IPS-NIHi7 (cell line): ENCODE data around the gene SSTR4.

Source experiments
- DNase-seq: peaks from one replicate; pipeline ENCODE4 v3.0.0; 2012; ENCODE audit warnings: mixed read lengths; ENCODE audit errors: extremely low spot score

SSTR4 gene

DNA sequence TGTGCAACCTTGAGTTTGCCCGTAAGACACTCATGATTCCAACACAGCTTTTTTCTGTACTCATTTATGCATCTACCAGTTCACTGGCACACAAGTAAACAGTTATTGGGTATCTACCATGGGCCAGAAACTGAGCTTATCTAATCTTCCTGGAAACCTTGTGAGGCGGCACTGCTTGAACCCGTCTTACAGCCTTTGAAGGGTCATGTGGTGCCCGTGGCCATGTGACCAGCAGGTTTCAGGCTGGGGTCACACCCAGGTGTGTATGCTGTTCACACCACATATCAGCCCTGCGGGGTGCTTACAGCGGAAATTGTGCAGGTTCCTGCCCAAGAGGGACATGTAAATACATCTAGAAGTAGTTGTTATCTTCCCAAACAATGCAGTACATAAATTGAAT is 8.3 kb downstream of the SSTR4 start:
- DNase-seq: no peak

GRCh38 chr20:23046431-23046830 is 11.3 kb downstream of the SSTR4 start:
- no peak for DNase-seq

DNA sequence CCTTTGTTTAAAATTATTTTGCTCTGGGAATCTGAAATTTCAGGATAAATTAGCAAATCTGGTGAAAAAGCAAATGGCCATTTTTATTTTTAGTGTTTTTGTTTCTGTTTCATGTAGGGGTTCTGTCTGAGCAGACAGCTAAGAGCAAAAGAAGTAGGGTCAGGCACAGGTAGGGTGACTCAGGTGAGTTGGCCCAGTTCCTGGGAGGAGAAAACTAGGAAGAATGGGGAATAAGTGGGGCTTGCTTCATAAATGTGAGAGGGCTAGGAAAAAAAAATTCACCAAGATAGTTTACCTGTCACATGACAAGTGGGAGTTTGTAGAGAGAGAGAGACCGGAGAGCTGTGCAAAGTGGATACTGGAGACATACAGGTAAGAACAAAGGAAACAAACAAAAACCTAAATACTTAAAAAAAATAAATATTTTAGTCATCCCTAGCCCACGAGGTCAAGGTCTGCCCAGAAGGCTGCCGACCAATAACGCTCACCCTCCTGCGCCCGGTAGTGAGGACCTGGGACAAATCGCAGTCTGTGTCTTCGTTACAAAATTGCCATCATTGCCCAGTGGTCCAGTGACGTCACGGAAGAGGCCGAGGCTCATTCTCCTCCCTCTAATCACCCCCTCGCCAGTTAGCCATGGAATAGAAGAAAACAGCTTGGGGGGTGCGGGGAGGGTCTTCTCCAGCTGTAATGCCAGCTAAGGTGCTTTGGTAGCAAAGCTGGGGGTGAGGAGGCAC is 12.1 kb downstream of the SSTR4 start:
- DNase-seq: no peak

GRCh38 chr20:23047738-23048214 is 12.7 kb downstream of the SSTR4 start:
- DNase-seq: no peak

GRCh38 chr20:23048283-23049200 is 13.4 kb downstream of the SSTR4 start:
- DNase-seq: peak; percentile 67

GRCh38 chr20:23049201-23050075 is 14.3 kb downstream of the SSTR4 start, which contains the start of gene THBD:
TSS of gene THBD (minus strand) at chr20:23049672. CDS start at chr20:23049504, 168 bp downstream.
- peak; percentile 49 for DNase-seq

GRCh38 chr20:23050076-23050838 is 15.1 kb downstream of the SSTR4 start:
- no peak for DNase-seq

- DNase-seq: peak; percentile 74
These were observed 15.9 kb downstream of the SSTR4 start for GRCh38 chr20:23050847-23051627.

DNA sequence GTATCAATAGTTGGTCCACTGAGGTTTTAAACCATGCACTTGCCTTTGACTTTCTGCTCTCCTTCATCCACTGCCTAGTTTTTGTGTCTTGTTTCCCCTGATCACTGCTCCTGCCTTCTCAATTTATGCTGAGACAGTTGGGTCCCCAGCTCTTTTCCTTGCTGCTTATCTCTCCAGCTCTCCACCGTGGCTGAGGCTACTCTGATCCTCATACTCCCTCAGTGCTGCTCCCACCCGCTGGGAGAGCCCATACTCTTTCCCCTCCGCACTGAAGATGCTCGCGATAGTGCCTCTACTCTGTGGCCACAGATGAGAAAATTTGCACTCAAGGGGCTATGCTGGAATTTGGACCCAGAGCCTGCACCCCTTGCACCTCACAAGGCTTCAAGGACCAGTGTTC is 17.8 kb downstream of the SSTR4 start:
- no peak for DNase-seq

DNA sequence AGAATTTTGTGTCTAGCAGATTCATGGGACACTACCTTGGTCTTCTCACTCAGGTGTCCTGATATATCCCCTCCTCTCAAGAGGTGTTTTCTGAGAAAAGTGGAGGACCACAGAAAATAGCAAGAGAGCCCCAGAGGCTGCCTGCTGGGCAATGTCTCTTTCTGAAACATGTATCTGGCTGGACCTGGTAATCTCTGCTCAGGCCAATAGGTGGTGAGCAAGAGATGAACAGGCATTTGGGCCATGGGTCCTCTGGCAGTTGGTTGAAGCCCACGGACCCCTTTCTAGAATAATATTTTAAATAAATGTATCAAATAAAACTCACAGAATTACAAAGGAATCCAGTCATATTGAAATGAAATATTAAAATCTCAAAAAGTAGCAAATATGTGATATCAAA is 23.1 kb downstream of the SSTR4 start:
- DNase-seq: no peak

DNA sequence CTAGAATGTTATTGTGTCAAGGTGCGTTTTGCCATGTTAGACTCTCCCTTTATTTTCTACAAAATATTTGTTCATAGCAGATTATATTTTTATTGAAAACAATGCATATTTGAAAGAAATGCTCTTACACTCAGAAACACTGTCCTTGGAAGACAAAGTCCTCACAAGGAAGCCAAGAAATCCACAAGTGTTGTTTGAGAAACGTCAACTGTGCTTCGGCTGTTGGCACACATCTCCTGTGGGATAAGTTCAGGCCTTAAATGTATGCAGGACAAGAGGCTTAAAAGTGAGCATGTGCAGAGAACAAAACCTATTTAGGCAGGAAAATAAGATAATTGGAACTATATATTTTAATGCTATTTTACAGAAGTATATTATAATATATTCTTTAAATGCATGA is 23.9 kb downstream of the SSTR4 start:
- no peak for DNase-seq

GRCh38 chr20:23059846-23060245 is 24.7 kb downstream of the SSTR4 start:
- DNase-seq: no peak

DNA sequence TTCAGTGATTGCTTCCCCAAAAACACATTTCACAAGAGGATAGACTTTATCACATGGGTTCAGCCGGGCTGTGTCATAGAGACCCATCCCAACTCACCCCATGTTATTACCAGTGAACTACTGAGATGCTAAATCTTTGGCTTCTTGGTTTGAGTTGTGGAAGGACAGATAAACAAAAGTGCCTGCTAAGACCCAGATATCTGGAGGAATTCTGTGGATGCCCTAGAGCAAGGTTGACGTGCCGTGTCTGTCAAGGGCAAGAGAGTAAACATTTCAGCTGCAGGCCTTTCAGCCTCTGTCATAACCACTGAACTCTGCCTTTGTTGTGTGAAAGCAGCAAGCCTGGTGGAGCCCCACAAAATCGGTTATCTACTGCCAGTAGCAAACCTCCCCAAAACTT is 25.5 kb downstream of the SSTR4 start:
- DNase-seq: no peak

- no peak for DNase-seq
These were observed 26.1 kb downstream of the SSTR4 start for GRCh38 chr20:23061262-23061661.

DNA sequence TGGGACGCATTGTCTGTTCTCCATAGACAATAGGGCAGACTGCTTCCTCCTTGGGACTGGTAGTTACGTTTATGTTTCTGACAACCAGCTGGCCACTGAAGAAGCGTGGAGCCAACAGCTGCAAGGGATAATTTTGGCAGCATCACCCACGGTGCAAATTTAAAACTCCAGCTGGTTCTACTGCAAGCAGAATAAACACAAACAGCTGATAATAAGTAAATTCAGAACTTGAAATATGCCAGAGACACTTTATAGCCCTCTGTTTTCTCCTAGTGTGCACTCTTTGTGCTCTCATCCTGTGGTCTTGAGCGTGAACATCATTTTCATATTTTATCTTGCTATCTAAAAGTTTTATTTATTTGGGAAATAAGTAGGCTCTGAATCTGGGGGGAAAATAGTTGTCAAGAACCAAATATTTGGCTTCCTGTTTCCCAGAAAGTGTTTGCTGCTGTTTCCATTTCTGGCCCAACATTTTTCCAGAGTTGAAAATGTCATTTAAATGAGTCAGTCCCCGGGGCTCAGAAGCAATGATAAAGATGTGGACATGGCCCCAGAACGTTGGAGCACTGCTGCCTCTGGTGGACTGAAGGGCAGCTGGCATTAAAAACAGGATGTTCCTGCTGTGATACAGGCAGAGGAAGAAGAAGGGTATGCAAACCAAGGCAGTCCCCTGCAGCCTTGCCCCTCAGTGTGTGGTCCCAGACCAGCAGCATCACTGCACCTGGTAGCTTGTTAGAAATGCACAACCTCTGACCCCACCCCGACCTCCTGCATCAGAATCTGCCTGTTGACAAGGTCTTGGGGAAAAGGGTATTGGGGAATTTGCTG is 26.8 kb downstream of the SSTR4 start:
- DNase-seq: peak; percentile 69

GRCh38 chr20:23062632-23063031 is 27.5 kb downstream of the SSTR4 start:
- no peak for DNase-seq

GRCh38 chr20:23063168-23063567 is 28.1 kb downstream of the SSTR4 start:
- DNase-seq: no peak

GRCh38 chr20:23063581-23063980 is 28.5 kb downstream of the SSTR4 start:
- no peak for DNase-seq
